GM19397 (cell line): ENCODE results near the gene RORC.

Source experiments
- ATAC-seq: cut with Tn5 transposase; IDR thresholded peaks from one replicate; pipeline ENCODE4 v1.9.1; 2021; ENCODE audit warnings: mild to moderate bottlenecking, moderate library complexity; ENCODE audit not compliant: unreplicated experiment

Gene RORC

GRCh38 chr1:151849126-151849525 is 17.5 kb upstream of the RORC start:
- no peak for ATAC-seq

- no peak for ATAC-seq
Measured at GRCh38 chr1:151847867-151848596, 16.4 kb upstream of the RORC start.

- no peak for ATAC-seq
Measured at GRCh38 chr1:151846686-151847237, 15.2 kb upstream of the RORC start.

GRCh38 chr1:151846062-151846568 is 14.5 kb upstream of the RORC start:
- no peak for ATAC-seq

GRCh38 chr1:151843398-151843797 is 11.8 kb upstream of the RORC start:
- ATAC-seq: no peak

- ATAC-seq: no peak
Measured at GRCh38 chr1:151841141-151841540, 9.5 kb upstream of the RORC start.

- ATAC-seq: no peak
Measured at GRCh38 chr1:151840421-151840820, 8.8 kb upstream of the RORC start.

- ATAC-seq: no peak
Measured at GRCh38 chr1:151839457-151840403, 8.1 kb upstream of the RORC start, which contains the start of gene C2CD4D. C2CD4D (minus strand) TSS chr1:151839820; CDS start chr1:151838989, 831 bp downstream.

- no peak for ATAC-seq
Measured at GRCh38 chr1:151839082-151839412, 7.4 kb upstream of the RORC start.

- no peak for ATAC-seq
Measured at GRCh38 chr1:151838222-151839081, 6.8 kb upstream of the RORC start.

GRCh38 chr1:151837884-151838221 is 6.3 kb upstream of the RORC start:
- ATAC-seq: no peak

- ATAC-seq: no peak
Measured at GRCh38 chr1:151837197-151837596, 5.6 kb upstream of the RORC start.

GRCh38 chr1:151835596-151835995 is 4.0 kb upstream of the RORC start:
- no peak for ATAC-seq

- no peak for ATAC-seq
Measured at GRCh38 chr1:151834239-151834638, 2.6 kb upstream of the RORC start.

- ATAC-seq: no peak
Measured at GRCh38 chr1:151833172-151833900, 1.7 kb upstream of the RORC start.

- ATAC-seq: no peak
Measured at GRCh38 chr1:151832318-151832980, 847 bp upstream of the RORC start.

- no peak for ATAC-seq
Measured at GRCh38 chr1:151831256-151831591, 378 bp downstream of the RORC start.

- ATAC-seq: no peak
Measured at GRCh38 chr1:151830055-151830454, 1.5 kb downstream of the RORC start.

- no peak for ATAC-seq
Measured at GRCh38 chr1:151829352-151830046, 2.1 kb downstream of the RORC start.
